Activated CD8-positive, alpha-beta memory T cell treated with anti-CD3 and anti-CD28 coated beads, Interleukin-2, amount 50 U/mL, for 24 hours (primary cell): Measurements from ENCODE around the gene CWC22.

Source experiments
- DNase-seq: peaks from one replicate; pipeline ENCODE4 v3.0.0-alpha.2; 2020; ENCODE audit errors: extremely low read depth

The CWC22 gene

GRCh38 chr2:179898873-179899272 lies 108.2 kb downstream of the CWC22 start:
- no peak for DNase-seq
